Parathyroid adenoma (tissue), 2 donors: Measurements from ENCODE around the gene TBC1D30.
"Not testable (repeated sequence)": the region's sequence is repeated elsewhere in the genome, so short reads cannot be mapped to it uniquely, and the experiment has no call there.

Experiments used
- H2AFZ ChIP-seq: fragments of 300-600 bp; sonication (generic); one replicate; pipeline ENCODE4 v1.7.0; 2017; ENCODE audit warnings: antibody characterized with exemption, mild to moderate bottlenecking
- H3K27ac ChIP-seq: fragments of 300-600 bp; sonication (generic); one replicate; pipeline ENCODE4 v1.7.0; 2017
- H3K27me3 ChIP-seq: fragments of 300-600 bp; sonication (generic); one replicate; pipeline ENCODE4 v1.7.0; 2017; ENCODE audit warnings: low read length; ENCODE audit not compliant: control insufficient read depth, insufficient read depth
- H3K36me3 ChIP-seq: fragments of 300-600 bp; sonication (generic); one replicate; pipeline ENCODE4 v1.7.0; 2017; ENCODE audit warnings: low read length; ENCODE audit not compliant: control insufficient read depth, insufficient read depth
- H3K4me1 ChIP-seq: fragments of 300-600 bp; sonication (generic); one replicate; pipeline ENCODE4 v1.7.0; 2017; ENCODE audit warnings: control low read depth
- H3K4me2 ChIP-seq: fragments of 300-600 bp; sonication (generic); one replicate; pipeline ENCODE4 v1.7.0; 2017; ENCODE audit warnings: low read length
- H3K4me3 ChIP-seq: fragments of 300-600 bp; sonication (generic); one replicate; pipeline ENCODE4 v1.7.0; 2017; ENCODE audit warnings: low read depth, low read length
- H3K79me2 ChIP-seq: fragments of 300-600 bp; sonication (generic); one replicate; pipeline ENCODE4 v1.7.0; 2017; ENCODE audit warnings: control low read depth
- H3K9ac ChIP-seq: fragments of 300-600 bp; sonication (generic); one replicate; pipeline ENCODE4 v1.7.0; 2017; ENCODE audit warnings: mild to moderate bottlenecking
- H3K9me3 ChIP-seq: fragments of 300-600 bp; sonication (generic); one replicate; pipeline ENCODE4 v1.7.0; 2017; ENCODE audit warnings: low read length; ENCODE audit not compliant: control insufficient read depth
- TF ChIP-seq, protein P1 (sequence below): fragments of 300-600 bp; sonication (generic); IDR thresholded peaks from one replicate; pipeline ENCODE4 v1.7.0; 2017; ENCODE audit warnings: antibody characterized with exemption, mild to moderate bottlenecking
- donor health status: primary hyperparathyroidism.

TBC1D30 gene

GRCh38 chr12:64840949-64841717 lies 16.7 kb downstream of the TBC1D30 start:
- no peaks in the 10 kb centered on the region for H3K36me3 ChIP-seq
- H3K4me3 ChIP-seq = no peak overlapping the region
- TF ChIP-seq, protein P1, sequence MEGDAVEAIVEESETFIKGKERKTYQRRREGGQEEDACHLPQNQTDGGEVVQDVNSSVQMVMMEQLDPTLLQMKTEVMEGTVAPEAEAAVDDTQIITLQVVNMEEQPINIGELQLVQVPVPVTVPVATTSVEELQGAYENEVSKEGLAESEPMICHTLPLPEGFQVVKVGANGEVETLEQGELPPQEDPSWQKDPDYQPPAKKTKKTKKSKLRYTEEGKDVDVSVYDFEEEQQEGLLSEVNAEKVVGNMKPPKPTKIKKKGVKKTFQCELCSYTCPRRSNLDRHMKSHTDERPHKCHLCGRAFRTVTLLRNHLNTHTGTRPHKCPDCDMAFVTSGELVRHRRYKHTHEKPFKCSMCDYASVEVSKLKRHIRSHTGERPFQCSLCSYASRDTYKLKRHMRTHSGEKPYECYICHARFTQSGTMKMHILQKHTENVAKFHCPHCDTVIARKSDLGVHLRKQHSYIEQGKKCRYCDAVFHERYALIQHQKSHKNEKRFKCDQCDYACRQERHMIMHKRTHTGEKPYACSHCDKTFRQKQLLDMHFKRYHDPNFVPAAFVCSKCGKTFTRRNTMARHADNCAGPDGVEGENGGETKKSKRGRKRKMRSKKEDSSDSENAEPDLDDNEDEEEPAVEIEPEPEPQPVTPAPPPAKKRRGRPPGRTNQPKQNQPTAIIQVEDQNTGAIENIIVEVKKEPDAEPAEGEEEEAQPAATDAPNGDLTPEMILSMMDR = no peak
- no peak overlapping the region for H3K27ac ChIP-seq
- H3K9ac ChIP-seq = no peak overlapping the region
- no peaks in the 10 kb centered on the region for H3K79me2 ChIP-seq
- no peaks in the 10 kb centered on the region for H3K9me3 ChIP-seq
- no peaks in the 10 kb centered on the region for H3K27me3 ChIP-seq
- H2AFZ ChIP-seq = no peak overlapping the region
- no peaks in the 10 kb centered on the region for H3K4me1 ChIP-seq
- H3K4me2 ChIP-seq = no peak overlapping the region

DNA sequence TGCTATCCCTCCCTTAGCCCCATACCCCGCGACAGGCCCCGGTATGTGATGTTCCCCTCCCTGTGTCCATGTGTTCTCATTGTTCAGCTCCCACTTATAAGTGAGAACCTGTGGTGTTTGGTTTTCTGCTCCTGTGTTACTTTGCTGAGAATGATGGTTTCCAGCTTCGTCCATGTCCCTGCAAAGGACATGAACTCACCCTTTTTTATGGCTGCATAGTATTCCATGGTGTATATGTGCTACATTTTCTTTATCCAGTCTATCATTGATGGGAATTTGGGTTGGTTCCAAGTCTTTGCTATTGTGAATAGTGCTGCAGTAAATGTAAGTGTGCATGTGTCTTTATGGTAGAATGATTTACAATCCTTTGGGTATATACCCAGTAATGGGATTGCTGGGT lies 24.0 kb downstream of the TBC1D30 start:
- H2AFZ ChIP-seq, H3K4me3 ChIP-seq, H3K79me2 ChIP-seq, H3K4me2 ChIP-seq, H3K4me1 ChIP-seq, H3K27ac ChIP-seq, H3K36me3 ChIP-seq, H3K27me3 ChIP-seq, H3K9me3 ChIP-seq, H3K9ac ChIP-seq: not testable (repeated sequence)

DNA sequence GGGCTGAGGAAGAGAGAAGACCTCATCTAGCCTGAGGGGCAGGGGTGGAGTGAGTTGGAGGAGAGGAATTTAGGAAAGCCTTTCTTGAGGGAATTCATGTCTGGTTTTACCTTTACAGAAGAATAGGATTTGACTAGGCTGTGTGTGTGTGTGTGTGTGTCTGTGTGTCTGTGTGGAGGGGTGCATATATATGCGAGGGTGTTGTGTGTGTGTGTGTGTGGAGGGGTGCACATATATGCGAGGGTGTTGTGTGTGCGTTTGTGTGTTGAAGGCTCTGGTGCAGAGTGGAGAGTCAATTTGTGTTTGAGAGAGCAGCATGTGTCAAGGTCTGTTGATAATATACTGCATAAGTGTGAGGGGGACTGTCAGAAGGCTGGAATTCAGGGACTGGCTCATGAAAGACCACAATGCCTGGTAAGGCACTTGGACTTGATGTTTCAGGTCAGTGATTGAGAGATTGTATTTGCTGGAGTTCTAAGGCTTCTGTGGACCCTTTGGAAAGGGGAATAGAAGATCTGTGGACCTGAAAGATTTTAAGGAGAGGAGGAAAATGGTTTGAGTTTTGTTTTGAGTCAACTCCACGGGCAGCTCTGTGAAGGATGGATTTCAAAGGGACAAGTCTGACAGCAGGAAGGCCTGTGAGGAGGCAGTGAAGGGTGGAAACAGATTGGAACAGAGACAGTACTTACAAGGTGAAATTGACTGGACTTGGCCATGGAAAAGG lies 34.6 kb downstream of the TBC1D30 start:
- H2AFZ ChIP-seq = no peak overlapping the region
- H3K79me2 ChIP-seq = no peaks in the 10 kb centered on the region
- no peak overlapping the region for H3K4me3 ChIP-seq
- H3K27me3 ChIP-seq = no peaks in the 10 kb centered on the region
- no peaks in the 10 kb centered on the region for H3K36me3 ChIP-seq
- H3K4me1 ChIP-seq = no peaks in the 10 kb centered on the region
- TF ChIP-seq, protein P1 = no peak
- H3K9me3 ChIP-seq = no peaks in the 10 kb centered on the region
- H3K27ac ChIP-seq = no peak overlapping the region
- H3K9ac ChIP-seq = no peak overlapping the region
- no peak overlapping the region for H3K4me2 ChIP-seq

DNA sequence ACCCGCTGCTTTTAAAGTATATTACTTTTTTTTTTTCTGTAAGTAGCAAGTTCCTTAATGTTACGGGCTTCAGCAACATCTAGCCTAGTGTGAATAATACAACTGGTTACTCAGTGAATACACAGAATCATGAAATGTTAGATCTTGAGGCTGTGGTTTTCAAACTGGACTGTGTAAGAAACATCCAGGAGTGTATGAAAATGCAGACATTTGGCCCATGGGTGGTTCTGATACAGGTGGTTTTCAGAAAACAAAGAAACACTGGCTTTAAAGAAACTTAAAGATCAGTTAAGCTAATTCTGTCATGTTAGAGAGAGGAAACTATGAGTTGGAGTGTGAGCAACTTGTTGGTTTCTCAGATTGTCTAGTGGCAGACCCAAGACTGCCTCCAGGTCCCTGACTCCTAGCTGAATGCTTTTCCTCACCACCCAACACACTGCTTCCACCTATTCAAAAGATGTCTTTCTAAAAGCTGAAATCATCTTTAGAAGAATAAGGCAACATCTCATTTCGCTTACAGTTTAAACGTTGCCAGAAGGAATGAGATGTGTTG lies 36.1 kb downstream of the TBC1D30 start:
- Histone ChIP-seq H3K4me3 (no peak overlapping the region), H3K79me2 (no peaks in the 10 kb centered on the region), H3K9ac (no peak overlapping the region)

GRCh38 chr12:64864319-64864718 lies 39.9 kb downstream of the TBC1D30 start:
- Histone ChIP-seq H3K9me3 (no peaks in the 10 kb centered on the region), H2AFZ (no peak overlapping the region), H3K4me3 (no peak overlapping the region), H3K27me3 (no peaks in the 10 kb centered on the region), H3K4me1 (no peaks in the 10 kb centered on the region), H3K4me2 (no peak overlapping the region), H3K9ac (no peak overlapping the region), H3K79me2 (no peaks in the 10 kb centered on the region), H3K36me3 (no peaks in the 10 kb centered on the region), H3K27ac (no peak overlapping the region)
- TF ChIP-seq, protein P1 = no peak

More for the DNA sequence above, 36.1 kb downstream of the TBC1D30 start:
- TF ChIP-seq, protein P1 = no peak
- Histone ChIP-seq H2AFZ (no peak overlapping the region), H3K36me3 (no peaks in the 10 kb centered on the region), H3K4me1 (no peaks in the 10 kb centered on the region), H3K4me2 (no peak overlapping the region), H3K9me3 (no peaks in the 10 kb centered on the region), H3K27ac (no peak overlapping the region), H3K27me3 (no peaks in the 10 kb centered on the region)
